ENCODE data around the gene CCDC74B. TPM values are rescaled to one million over a fixed set of nuclear protein-coding genes. Genes with fewer than 3 reads are reported as not detected.
A peak's percentile ranks its signal among the peaks of the same experiment; 100 is the strongest.
"Not testable (repeated sequence)": the region's sequence is repeated elsewhere in the genome, so short reads cannot be mapped to it uniquely, and the experiment has no call there.

CCDC74B gene
- total RNA-seq, 1 experiment from 2014 or later: 1.2 TPM

DNA sequence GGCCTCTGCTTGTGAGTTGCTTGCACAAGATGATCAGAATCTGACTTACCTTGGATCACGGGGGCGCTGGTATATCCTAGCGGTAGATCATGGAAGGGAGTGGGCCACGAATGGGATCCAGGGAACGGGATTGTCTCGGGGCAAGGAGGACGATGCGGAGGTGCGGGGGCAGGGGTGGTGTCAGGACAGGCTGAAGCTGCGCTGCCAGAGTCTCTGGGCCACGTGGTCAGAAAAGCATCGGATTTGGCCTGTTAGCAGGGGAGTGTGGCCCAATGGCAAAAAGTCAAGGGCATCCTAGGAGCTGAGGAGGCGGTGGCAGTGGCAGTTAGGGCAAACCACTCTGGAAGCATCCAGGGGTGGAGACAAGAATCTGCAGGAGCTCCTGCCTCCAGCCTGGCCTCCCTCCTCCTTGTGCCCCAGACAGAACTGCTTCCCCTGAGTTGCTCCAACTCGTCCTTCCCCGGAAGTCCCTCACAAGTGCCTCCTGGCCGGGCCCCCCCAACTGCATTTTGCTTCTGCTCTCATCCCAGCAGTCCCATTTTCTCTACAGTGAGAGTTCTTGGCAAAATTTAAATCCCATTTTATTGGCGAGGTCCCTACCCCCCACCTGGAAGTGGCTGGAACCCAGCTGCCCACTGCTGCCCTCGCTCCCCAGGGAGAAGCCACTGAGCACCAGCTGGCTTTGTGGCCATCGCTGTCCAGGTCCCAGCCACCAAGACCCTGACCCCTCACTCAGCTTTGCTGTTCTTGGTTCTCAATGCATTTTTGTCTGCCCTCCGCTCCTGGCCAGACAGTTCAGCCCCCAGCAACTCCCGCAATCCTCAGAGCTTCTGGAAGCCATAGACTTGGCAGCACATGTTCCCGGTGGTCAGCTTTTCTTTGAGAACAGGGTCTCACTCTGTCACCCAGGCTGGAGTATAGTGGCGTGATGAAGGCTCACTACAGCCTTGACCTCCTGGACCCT is 5.6 kb upstream of the CCDC74B start:
- peak overlapping the region; percentile 21 for H3K27ac Mint-ChIP-seq (ENCODE audit: unreplicated experiment)
- intact Hi-C loops (cut with micrococcal nuclease; ENCODE audit: unreplicated experiment): no loop called here
- H3K4me1 Mint-ChIP-seq (ENCODE audit: low read depth, unreplicated experiment): no peaks in the 10 kb centered on the region
- H3K27me3 Mint-ChIP-seq (ENCODE audit: insufficient read depth, unreplicated experiment): no peaks in the 10 kb centered on the region
- no peaks in the 10 kb centered on the region for H3K9me3 Mint-ChIP-seq (ENCODE audit: unreplicated experiment)
- peaks cover 40% of the 10 kb centered on the region for H3K36me3 Mint-ChIP-seq (ENCODE audit: insufficient read depth, unreplicated experiment)
- H3K9me3 ChIP-seq: no peaks in the 10 kb centered on the region
- no peaks in the 10 kb centered on the region for H3K36me3 ChIP-seq (ENCODE audit: control insufficient read depth, insufficient read depth, low read length)
- no peak overlapping the region for H3K4me3 Mint-ChIP-seq (ENCODE audit: unreplicated experiment)
- peak in 1 of 2 experiments; percentile 28 for DNase-seq
- no TSS peak for BruUV-seq (replicated peaks)
- H3K4me3 ChIP-seq (ENCODE audit: low read depth, low read length): no peak overlapping the region
- POLR2A ChIA-PET: no interaction called here
- H3K27me3 ChIP-seq (replicated peaks; ENCODE audit: control insufficient read depth, insufficient read depth, low read length): no peaks in the 10 kb centered on the region
- no peaks in the 10 kb centered on the region for H3K4me1 ChIP-seq
- TF ChIP-seq, protein P1, sequence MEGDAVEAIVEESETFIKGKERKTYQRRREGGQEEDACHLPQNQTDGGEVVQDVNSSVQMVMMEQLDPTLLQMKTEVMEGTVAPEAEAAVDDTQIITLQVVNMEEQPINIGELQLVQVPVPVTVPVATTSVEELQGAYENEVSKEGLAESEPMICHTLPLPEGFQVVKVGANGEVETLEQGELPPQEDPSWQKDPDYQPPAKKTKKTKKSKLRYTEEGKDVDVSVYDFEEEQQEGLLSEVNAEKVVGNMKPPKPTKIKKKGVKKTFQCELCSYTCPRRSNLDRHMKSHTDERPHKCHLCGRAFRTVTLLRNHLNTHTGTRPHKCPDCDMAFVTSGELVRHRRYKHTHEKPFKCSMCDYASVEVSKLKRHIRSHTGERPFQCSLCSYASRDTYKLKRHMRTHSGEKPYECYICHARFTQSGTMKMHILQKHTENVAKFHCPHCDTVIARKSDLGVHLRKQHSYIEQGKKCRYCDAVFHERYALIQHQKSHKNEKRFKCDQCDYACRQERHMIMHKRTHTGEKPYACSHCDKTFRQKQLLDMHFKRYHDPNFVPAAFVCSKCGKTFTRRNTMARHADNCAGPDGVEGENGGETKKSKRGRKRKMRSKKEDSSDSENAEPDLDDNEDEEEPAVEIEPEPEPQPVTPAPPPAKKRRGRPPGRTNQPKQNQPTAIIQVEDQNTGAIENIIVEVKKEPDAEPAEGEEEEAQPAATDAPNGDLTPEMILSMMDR (IDR thresholded peaks at IDR 0.05; ENCODE audit: insufficient read depth in 1 of 2, low read depth in 1 of 2, low read length in 1 of 2, severe bottlenecking in 1 of 2, unreplicated experiment in 1 of 2): no peak
- CTCF ChIA-PET: no interaction called here

DNA sequence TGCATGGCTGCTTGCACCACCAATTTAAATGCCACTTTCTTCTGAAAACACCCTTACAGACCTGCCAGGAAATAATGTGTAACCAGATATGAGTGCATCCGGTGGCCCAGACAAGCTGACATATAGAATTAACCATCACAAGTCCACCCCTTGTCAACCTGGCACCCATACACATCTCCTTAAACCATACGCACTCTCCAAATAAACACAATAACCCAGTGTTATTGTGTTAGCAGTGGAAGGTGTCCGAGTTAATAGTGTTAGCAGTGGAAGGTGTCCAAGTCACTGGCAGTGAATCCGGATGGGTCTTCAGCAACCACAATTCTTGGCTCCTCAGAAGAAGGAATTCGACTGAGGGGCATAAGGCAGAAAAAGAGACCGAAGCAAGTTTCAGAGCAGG is 3.6 kb upstream of the CCDC74B start:
- CTCF ChIA-PET; H3K27me3 ChIP-seq (replicated peaks; ENCODE audit: control insufficient read depth, insufficient read depth, low read length); H3K27ac Mint-ChIP-seq (ENCODE audit: unreplicated experiment); H3K4me3 ChIP-seq (ENCODE audit: low read depth, low read length); H3K9me3 ChIP-seq; H3K36me3 ChIP-seq (ENCODE audit: control insufficient read depth, insufficient read depth, low read length); H3K4me1 ChIP-seq; intact Hi-C loops (cut with micrococcal nuclease; ENCODE audit: unreplicated experiment); H3K4me1 Mint-ChIP-seq (ENCODE audit: low read depth, unreplicated experiment); H3K4me3 Mint-ChIP-seq (ENCODE audit: unreplicated experiment); H3K9me3 Mint-ChIP-seq (ENCODE audit: unreplicated experiment); BruUV-seq (replicated peaks); H3K27me3 Mint-ChIP-seq (ENCODE audit: insufficient read depth, unreplicated experiment); DNase-seq; POLR2A ChIA-PET: not testable (repeated sequence)
- peaks cover 27% of the 10 kb centered on the region for H3K36me3 Mint-ChIP-seq (ENCODE audit: insufficient read depth, unreplicated experiment)

GRCh38 chr2:130143266-130144039 is 1.5 kb downstream of the CCDC74B start:
- H3K27me3 Mint-ChIP-seq (ENCODE audit: insufficient read depth, unreplicated experiment); intact Hi-C loops (cut with micrococcal nuclease; ENCODE audit: unreplicated experiment); H3K27me3 ChIP-seq (replicated peaks; ENCODE audit: control insufficient read depth, insufficient read depth, low read length); H3K9me3 ChIP-seq; H3K36me3 ChIP-seq (ENCODE audit: control insufficient read depth, insufficient read depth, low read length); CTCF ChIA-PET; H3K27ac Mint-ChIP-seq (ENCODE audit: unreplicated experiment); H3K36me3 Mint-ChIP-seq (ENCODE audit: insufficient read depth, unreplicated experiment); H3K4me1 Mint-ChIP-seq (ENCODE audit: low read depth, unreplicated experiment); H3K4me3 Mint-ChIP-seq (ENCODE audit: unreplicated experiment); H3K9me3 Mint-ChIP-seq (ENCODE audit: unreplicated experiment); H3K4me3 ChIP-seq (ENCODE audit: low read depth, low read length); BruUV-seq (replicated peaks); H3K4me1 ChIP-seq: not testable (repeated sequence)
- POLR2A ChIA-PET: interaction anchor here (0.6 kb wide), 1 partner anchor 36 kb away, joined by 5 read pairs; no protein-coding TSS in a partner anchor
- DNase-seq: peak in 1 of 2 experiments; percentile 30

- BruUV-seq (replicated peaks); intact Hi-C loops (cut with micrococcal nuclease; ENCODE audit: unreplicated experiment); H3K9me3 ChIP-seq; H3K36me3 ChIP-seq (ENCODE audit: control insufficient read depth, insufficient read depth, low read length); H3K9me3 Mint-ChIP-seq (ENCODE audit: unreplicated experiment); H3K36me3 Mint-ChIP-seq (ENCODE audit: insufficient read depth, unreplicated experiment); H3K4me3 ChIP-seq (ENCODE audit: low read depth, low read length); H3K4me3 Mint-ChIP-seq (ENCODE audit: unreplicated experiment); POLR2A ChIA-PET; H3K27me3 Mint-ChIP-seq (ENCODE audit: insufficient read depth, unreplicated experiment); CTCF ChIA-PET; H3K27ac Mint-ChIP-seq (ENCODE audit: unreplicated experiment); H3K4me1 ChIP-seq; H3K4me1 Mint-ChIP-seq (ENCODE audit: low read depth, unreplicated experiment); H3K27me3 ChIP-seq (replicated peaks; ENCODE audit: control insufficient read depth, insufficient read depth, low read length): not testable (repeated sequence)
- DNase-seq: peak in 1 of 2 experiments; percentile 24
Observed at GRCh38 chr2:130142396-130143265, 2.3 kb downstream of the CCDC74B start.

DNA sequence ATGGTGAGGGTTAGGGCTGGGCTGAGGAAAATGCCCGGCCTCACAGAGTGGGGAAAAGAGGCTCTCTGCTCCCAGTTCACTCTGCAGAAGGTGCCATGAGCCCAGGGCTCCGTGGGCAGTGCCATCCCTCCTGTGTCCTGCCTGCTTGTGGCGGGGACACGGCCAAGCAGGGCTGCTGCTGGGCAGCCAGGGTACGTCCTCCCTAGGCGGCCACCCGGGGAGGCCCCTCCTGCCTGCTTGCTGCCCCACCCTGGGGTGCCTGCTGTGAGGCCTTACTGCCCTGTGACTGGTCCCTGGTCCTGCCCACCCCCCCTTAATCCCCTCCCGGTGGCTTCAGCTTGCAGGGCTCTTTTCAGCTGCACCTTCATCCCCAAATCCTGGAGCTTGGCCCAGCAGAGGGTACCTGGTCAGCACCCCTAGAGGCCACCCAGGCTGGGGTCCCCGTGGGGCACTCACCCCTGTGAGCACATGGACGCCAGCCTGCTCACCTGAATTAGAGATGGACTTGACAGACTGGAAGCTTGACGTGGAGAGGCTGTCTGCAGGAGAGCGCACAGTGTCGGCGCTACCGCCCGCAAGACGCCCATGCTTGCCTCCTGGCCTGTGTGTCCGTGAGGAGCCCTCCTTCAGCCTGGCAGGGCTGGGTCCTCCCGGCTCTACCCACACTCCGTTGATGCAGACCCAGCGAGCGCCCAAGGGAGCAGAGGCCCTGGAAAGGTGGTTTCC is 3.1 kb downstream of the CCDC74B start:
- H3K9me3 ChIP-seq; H3K4me1 Mint-ChIP-seq (ENCODE audit: low read depth, unreplicated experiment); H3K4me3 Mint-ChIP-seq (ENCODE audit: unreplicated experiment); H3K27me3 ChIP-seq (replicated peaks; ENCODE audit: control insufficient read depth, insufficient read depth, low read length); CTCF ChIA-PET; H3K36me3 ChIP-seq (ENCODE audit: control insufficient read depth, insufficient read depth, low read length); H3K4me3 ChIP-seq (ENCODE audit: low read depth, low read length); intact Hi-C loops (cut with micrococcal nuclease; ENCODE audit: unreplicated experiment); H3K4me1 ChIP-seq; H3K36me3 Mint-ChIP-seq (ENCODE audit: insufficient read depth, unreplicated experiment); H3K27ac Mint-ChIP-seq (ENCODE audit: unreplicated experiment); POLR2A ChIA-PET; BruUV-seq (replicated peaks); H3K27me3 Mint-ChIP-seq (ENCODE audit: insufficient read depth, unreplicated experiment); H3K9me3 Mint-ChIP-seq (ENCODE audit: unreplicated experiment): not testable (repeated sequence)
- DNase-seq: peak in 1 of 2 experiments; percentile 15

All from Caco-2 (cell line).